ENCODE measurements around the gene STIL.

DNA sequence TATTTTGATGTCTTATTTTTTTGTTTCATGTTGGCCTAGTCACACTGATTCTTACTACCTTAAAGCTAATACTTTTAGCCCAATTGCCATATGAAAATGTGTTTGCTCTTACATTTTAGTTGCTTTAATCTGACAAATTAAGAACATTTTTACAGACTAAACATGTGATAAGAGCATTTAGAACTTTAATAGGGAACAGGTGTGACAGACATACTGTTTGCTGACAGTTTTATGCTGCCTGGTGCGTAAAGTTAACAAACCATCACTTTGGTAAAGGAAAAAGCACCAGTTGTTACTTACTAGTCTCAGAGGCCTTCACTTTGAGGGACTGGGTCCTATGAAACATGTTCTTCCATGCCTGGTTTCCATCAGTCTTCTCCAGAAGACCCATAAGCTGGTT, 34.3 kb upstream of the STIL start:
- no peak for TF ChIP-seq POLR2A (IDR thresholded peaks at IDR 0.05; ENCODE audit: low read depth, low read length)
- TF ChIP-seq TAF1 (IDR thresholded peaks at IDR 0.05; ENCODE audit: borderline replicate concordance, low read depth, low read length) = no peak
- no peak for TF ChIP-seq POLR2AphosphoS5 (IDR thresholded peaks at IDR 0.05; ENCODE audit: low read depth, low read length)

Measured in GM12892 (cell line).